Thyroid gland (tissue), 4 donors: ENCODE results near the gene DLL1. TPM values are rescaled to one million over a fixed set of nuclear protein-coding genes. Genes with fewer than 3 reads are reported as not detected.

Experiments
- DNase-seq, 2 donors: peaks; one replicate each; pipeline ENCODE4 v3.0.0-alpha.2; 2019
- H3K27ac ChIP-seq, 3 donors: fragments of 200-600 bp; sonication (generic); 1 replicate in 2 of 3; 2 replicates in 1 of 3; pipeline ENCODE4 v1.5.1; 2016 to 2019; ENCODE audit warnings: mild to moderate bottlenecking in 1 of 3, moderate library complexity in 1 of 3
- H3K27me3 ChIP-seq: fragments of 200-600 bp; sonication (generic); one replicate; pipeline ENCODE4 v1.5.1; 2019
- H3K36me3 ChIP-seq, 2 donors: fragments of 200-600 bp; sonication (generic); one replicate each; pipeline ENCODE4 v1.5.1; 2016 to 2019
- H3K4me1 ChIP-seq, 2 donors: fragments of 200-600 bp; sonication (generic); one replicate each; pipeline ENCODE4 v1.5.1; 2017 to 2019
- H3K4me3 ChIP-seq, 3 donors: fragments of 200-600 bp; sonication (generic); replicated peaks in 1 of 3; 1 replicate in 2 of 3; 2 replicates in 1 of 3; pipeline ENCODE4 v1.5.1; 2016; ENCODE audit warnings: mild to moderate bottlenecking in 1 of 3
- H3K9me3 ChIP-seq: fragments of 200-600 bp; sonication (generic); one replicate; pipeline ENCODE4 v1.5.1; 2017
- POLR2A ChIP-seq, 2 donors: fragments of 450-650 bp; IDR thresholded peaks; one replicate each; pipeline ENCODE4 v1.6.1; 2017; ENCODE audit warnings: antibody characterized with exemption in 2 of 2, mild to moderate bottlenecking in 2 of 2, moderate library complexity in 1 of 2
- WGBS, 2 donors: methylation state at CpG; one replicate each; pipeline ENCODE4 v1.1.5; 2017; 5-methylcytosine and 5-hydroxymethylcytosine counted together
- intact Hi-C: fragments of 100-400 bp; cut with DNase I; formaldehyde crosslinking; loops from one replicate; pipeline ENCODE4 v1.15.1; 2023
- total RNA-seq, 4 donors: library from RNA; depleted of rRNA; stranded (reverse); fragments of >200 nt; gene quantifications; one replicate each; pipeline ENCODE4 v1.2.3, GENCODE V29; 2016
- TF ChIP-seq, protein P1 (sequence below), 6 experiments: fragments of 200-600 bp in 3 of 6; fragments of 450-650 bp in 3 of 6; sonication (generic) in 3 of 6; IDR thresholded peaks; one replicate each; pipeline ENCODE4 v1.5.1; 2016 to 2019; ENCODE audit warnings: antibody characterized with exemption in 6 of 6, mild to moderate bottlenecking in 2 of 6, inconsistent platforms in 1 of 6, moderate library complexity in 1 of 6

Gene DLL1
- total RNA-seq, 4 donors from 2014 or later = 6.6 to 14.9 (median 11.5) TPM

DNA sequence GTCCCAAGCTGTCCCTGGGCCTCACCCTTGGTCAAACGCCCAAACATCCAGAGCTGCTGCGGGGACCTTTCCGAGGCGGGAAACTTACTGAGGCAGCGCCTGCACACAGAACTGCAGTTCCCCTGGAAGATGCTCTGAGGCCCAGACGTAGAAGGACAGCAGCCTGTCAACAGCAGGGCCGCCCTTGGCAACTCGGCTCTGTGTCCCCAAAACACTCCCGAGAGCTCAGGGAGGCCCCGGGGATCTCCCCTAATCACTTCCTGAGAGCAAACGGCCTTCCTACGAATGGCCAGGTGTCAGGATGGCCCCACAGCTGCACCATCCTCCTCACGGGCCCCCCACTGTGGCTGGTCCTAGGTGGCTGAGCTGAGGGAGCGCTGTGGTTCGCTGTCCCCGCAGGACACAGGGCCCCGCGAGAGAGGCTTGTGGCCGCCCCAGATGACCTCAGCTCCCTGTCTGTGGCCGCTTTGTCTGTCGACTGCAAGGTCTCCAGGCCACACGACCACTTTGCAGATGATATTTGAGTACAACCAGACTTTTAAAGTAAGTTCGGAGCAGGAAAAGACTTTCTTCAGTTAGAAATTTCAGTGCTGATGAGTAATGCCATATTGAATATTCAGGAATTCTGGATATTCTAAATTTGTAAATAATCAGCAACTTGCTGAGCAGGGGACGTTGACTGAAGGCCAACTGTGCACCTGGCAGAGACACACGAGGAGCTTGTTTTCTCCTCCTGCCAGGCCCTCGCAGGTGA lies 46.0 kb downstream of the DLL1 start:
- DNase-seq = no peak
- Histone ChIP-seq H3K4me3 (no peak overlapping the region), H3K27ac (no peak overlapping the region), H3K4me1 (no peaks in the 10 kb centered on the region), H3K36me3 (no peaks in the 10 kb centered on the region), H3K9me3 (no peaks in the 10 kb centered on the region), H3K27me3 (no peaks in the 10 kb centered on the region)
- intact Hi-C loops = no loop called here
- WGBS, 2 donors = 78% methylated on average over 17 to 24 of the region's 26 CpGs
- TF ChIP-seq POLR2A (IDR thresholded peaks at IDR 0.05) = no peak
- TF ChIP-seq, protein P1, sequence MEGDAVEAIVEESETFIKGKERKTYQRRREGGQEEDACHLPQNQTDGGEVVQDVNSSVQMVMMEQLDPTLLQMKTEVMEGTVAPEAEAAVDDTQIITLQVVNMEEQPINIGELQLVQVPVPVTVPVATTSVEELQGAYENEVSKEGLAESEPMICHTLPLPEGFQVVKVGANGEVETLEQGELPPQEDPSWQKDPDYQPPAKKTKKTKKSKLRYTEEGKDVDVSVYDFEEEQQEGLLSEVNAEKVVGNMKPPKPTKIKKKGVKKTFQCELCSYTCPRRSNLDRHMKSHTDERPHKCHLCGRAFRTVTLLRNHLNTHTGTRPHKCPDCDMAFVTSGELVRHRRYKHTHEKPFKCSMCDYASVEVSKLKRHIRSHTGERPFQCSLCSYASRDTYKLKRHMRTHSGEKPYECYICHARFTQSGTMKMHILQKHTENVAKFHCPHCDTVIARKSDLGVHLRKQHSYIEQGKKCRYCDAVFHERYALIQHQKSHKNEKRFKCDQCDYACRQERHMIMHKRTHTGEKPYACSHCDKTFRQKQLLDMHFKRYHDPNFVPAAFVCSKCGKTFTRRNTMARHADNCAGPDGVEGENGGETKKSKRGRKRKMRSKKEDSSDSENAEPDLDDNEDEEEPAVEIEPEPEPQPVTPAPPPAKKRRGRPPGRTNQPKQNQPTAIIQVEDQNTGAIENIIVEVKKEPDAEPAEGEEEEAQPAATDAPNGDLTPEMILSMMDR (IDR thresholded peaks at IDR 0.05) = no peak

DNA sequence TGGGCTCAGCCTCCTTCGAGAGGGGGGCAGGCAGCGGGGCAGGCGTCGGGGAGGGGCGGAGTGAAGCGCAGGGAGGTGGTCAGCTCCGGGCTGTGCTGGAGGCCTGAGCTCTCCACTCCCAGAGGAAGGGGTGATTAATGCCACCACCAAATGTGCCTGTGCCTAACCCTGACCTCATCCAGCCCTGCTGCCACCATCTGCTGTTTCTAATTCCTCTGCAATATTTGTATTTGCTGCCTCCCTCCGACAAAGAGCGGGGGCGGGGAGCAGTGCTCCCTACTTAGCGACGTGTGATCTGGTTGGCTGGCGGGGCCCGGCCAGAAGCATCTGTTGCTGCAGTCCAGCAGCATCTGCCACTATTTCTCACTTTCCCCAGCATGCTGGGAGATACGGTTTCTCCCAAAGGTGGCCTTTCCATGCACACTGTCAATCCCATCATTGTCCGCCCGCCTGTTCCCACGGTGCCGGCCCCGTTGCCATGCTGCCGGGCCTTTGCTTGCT lies 47.0 kb downstream of the DLL1 start:
- Histone ChIP-seq H3K4me3 (no peak overlapping the region), H3K9me3 (no peaks in the 10 kb centered on the region), H3K27me3 (no peaks in the 10 kb centered on the region), H3K36me3 (no peaks in the 10 kb centered on the region), H3K4me1 (no peaks in the 10 kb centered on the region), H3K27ac (no peak overlapping the region)
- DNase-seq = no peak
- intact Hi-C loops = no loop called here
- no peak for TF ChIP-seq POLR2A (IDR thresholded peaks at IDR 0.05)
- TF ChIP-seq, protein P1 (IDR thresholded peaks at IDR 0.05) = no peak
- WGBS, 2 donors = 51 to 55% methylated on average over 20 to 21 of the region's 21 CpGs

DNA sequence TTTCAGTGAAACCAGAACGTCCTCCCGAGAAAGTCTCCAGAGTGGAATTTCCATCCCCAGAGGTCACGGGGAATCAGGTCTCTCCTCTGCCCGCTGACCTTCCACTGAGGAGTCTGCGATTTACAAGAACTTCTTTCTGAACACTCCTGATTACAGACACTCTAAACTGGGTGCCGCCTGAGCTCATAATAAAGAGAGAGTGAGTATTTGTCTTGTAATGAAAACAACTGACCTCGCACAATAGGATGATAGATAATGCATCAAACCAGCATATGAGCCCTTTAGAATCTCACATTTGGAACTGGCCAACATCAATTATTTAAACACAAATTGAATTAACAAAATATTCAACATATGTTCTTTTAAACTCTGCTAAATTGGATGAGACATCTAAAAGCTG lies 47.5 kb downstream of the DLL1 start:
- intact Hi-C loops = no loop called here
- H3K9me3 ChIP-seq = no peaks in the 10 kb centered on the region
- no peak overlapping the region for H3K27ac ChIP-seq
- 55 to 57% methylated on average over 7 of the region's 7 CpGs for WGBS, 2 donors
- TF ChIP-seq, protein P1 (IDR thresholded peaks at IDR 0.05) = no peak
- TF ChIP-seq POLR2A (IDR thresholded peaks at IDR 0.05) = no peak
- no peak for DNase-seq
- no peaks in the 10 kb centered on the region for H3K36me3 ChIP-seq
- H3K4me3 ChIP-seq = no peak overlapping the region
- no peaks in the 10 kb centered on the region for H3K27me3 ChIP-seq
- H3K4me1 ChIP-seq = no peaks in the 10 kb centered on the region

DNA sequence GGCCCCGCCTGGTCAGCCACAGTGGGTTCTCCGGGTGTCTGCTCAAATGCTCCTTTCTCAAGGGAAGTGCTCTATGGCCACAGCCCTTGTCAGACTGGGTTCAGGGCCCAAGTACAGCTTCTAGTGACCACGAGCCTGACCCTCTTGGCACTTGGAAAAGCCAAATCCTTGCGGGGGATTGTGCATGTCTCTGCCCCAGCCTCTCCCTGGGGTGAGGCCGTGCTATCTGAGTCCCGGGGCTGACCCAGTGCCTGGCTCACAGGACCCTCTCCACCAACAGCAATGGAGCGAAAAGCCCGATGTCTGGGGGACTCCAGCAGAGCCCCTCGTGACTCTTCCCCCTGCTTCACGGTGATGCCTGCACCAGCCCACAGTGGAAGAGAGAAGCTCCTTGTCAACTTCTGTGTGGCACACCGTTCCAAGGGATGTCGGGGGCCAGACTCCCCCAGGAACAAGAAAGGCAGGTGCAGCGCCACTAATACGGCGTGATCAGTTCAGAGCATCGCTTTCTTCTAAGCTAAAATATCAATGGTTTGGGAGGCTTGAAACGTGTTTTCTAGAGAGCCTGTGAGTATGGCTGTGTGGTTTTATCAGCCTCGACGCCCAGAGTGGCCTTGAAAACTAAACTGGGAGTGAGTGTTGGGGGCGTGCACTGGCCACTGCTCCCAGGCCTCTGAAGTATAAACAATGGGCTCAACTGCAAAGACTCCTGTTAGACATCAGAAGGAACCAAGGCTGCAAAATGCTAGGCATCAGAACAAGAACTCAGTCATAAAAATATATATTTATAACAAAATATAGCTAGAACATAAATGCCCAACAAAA lies 51.9 kb downstream of the DLL1 start:
- intact Hi-C loops = no loop called here
- no peaks in the 10 kb centered on the region for H3K4me1 ChIP-seq
- no peaks in the 10 kb centered on the region for H3K9me3 ChIP-seq
- 77 to 85% methylated on average over 18 to 20 of the region's 20 CpGs for WGBS, 2 donors
- H3K4me3 ChIP-seq = no peak overlapping the region
- no peaks in the 10 kb centered on the region for H3K36me3 ChIP-seq
- H3K27me3 ChIP-seq = no peaks in the 10 kb centered on the region
- TF ChIP-seq, protein P1 (IDR thresholded peaks at IDR 0.05) = no peak
- no peak overlapping the region for H3K27ac ChIP-seq
- DNase-seq = no peak
